Bronchial epithelial cell (primary cell): ENCODE measurements around the gene CLIC3. TPM values are rescaled to one million over a fixed set of nuclear protein-coding genes. Genes with fewer than 3 reads are reported as not detected.
A peak's percentile ranks its signal among the peaks of the same experiment; 100 is the strongest.

ENCODE experiments used
- DNase-seq: peaks from one replicate; pipeline ENCODE4 v3.0.0-alpha.2; 2010; ENCODE audit warnings: low read depth
- FAIRE-seq: peaks from 2 replicates; lab custom pipeline; 2011; peaks lifted over from hg19 to GRCh38; lab: Jason Lieb, UNC
- H3K27me3 ChIP-seq: 2 replicates; pipeline ENCODE4 v1.5.1; 2011; ENCODE audit warnings: low read length; ENCODE audit not compliant: control insufficient read depth, insufficient read depth
- H3K36me3 ChIP-seq: 2 replicates; pipeline ENCODE4 v1.5.1; 2011; ENCODE audit warnings: low read length; ENCODE audit not compliant: control insufficient read depth, insufficient read depth
- H3K4me3 ChIP-seq: 2 replicates; pipeline ENCODE4 v1.5.1; 2011; ENCODE audit warnings: mild to moderate bottlenecking, low read depth, low read length, control low read depth
- CTCF ChIP-seq: IDR thresholded peaks from 2 replicates; pipeline ENCODE4 v1.5.1; 2011; ENCODE audit warnings: mild to moderate bottlenecking, moderate library complexity, low read length, control low read depth, inconsistent platforms; ENCODE audit not compliant: insufficient read depth, severe bottlenecking
- total RNA-seq: library from RNA; depleted of rRNA; stranded (reverse); fragments of >200 nt; gene quantifications from 2 replicates; pipeline ENCODE4 v1.2.1, GENCODE V29; 2014

Gene CLIC3
- total RNA-seq, 1 donor from 2014 or later: 2.1 TPM

GRCh38 chr9:136992819-136993369 lies 3.5 kb downstream of the CLIC3 start:
- DNase-seq: no peak

GRCh38 chr9:136991993-136992818 lies 4.2 kb downstream of the CLIC3 start, which contains the start of gene PAXX:
Gene PAXX, plus strand, starts transcription at chr9:136992422. Its CDS starts 22 bp downstream, at chr9:136992444.
- FAIRE-seq: no peak
- no peak for TF ChIP-seq CTCF

More at GRCh38 chr9:136992819-136993369, 3.5 kb downstream of the CLIC3 start:
- no peak for FAIRE-seq
- TF ChIP-seq CTCF: no peak
- peak overlapping the region; percentile 62 for H3K4me3 ChIP-seq
- no peaks in the 10 kb centered on the region for H3K27me3 ChIP-seq
- H3K36me3 ChIP-seq: peaks cover 2% of the 10 kb centered on the region

GRCh38 chr9:136990242-136990911 lies 6.0 kb downstream of the CLIC3 start:
- Histone ChIP-seq H3K4me3 (no peak overlapping the region), H3K27me3 (no peaks in the 10 kb centered on the region), H3K36me3 (peaks cover 2% of the 10 kb centered on the region)
- TF ChIP-seq CTCF: no peak
- no peak for DNase-seq
- FAIRE-seq: no peak

More at GRCh38 chr9:136991993-136992818, 4.2 kb downstream of the CLIC3 start, which contains the start of gene PAXX:
- Histone ChIP-seq H3K27me3 (no peaks in the 10 kb centered on the region), H3K36me3 (peaks cover 2% of the 10 kb centered on the region), H3K4me3 (peak within 1 kb of the TSS; percentile 62)
- DNase-seq: peak; percentile 66

- no peak overlapping the region for H3K4me3 ChIP-seq
- DNase-seq (no peak), FAIRE-seq (no peak)
- no peak for TF ChIP-seq CTCF
- peaks cover 9% of the 10 kb centered on the region for H3K27me3 ChIP-seq
- H3K36me3 ChIP-seq: peaks cover 2% of the 10 kb centered on the region
Observed at GRCh38 chr9:136988872-136989271, 7.5 kb downstream of the CLIC3 start.

GRCh38 chr9:136985853-136986252 lies 10.5 kb downstream of the CLIC3 start:
- H3K27me3 ChIP-seq: peaks cover 10% of the 10 kb centered on the region
- DNase-seq (no peak), FAIRE-seq (no peak)
- H3K4me3 ChIP-seq: no peak overlapping the region
- TF ChIP-seq CTCF: no peak
- no peaks in the 10 kb centered on the region for H3K36me3 ChIP-seq
